HG02642 (cell line): ENCODE results near the gene ITFG2.
"Not testable (repeated sequence)": the region's sequence is repeated elsewhere in the genome, so short reads cannot be mapped to it uniquely, and the experiment has no call there.

Source experiments
- ATAC-seq: cut with Tn5 transposase; IDR thresholded peaks from one replicate; pipeline ENCODE4 v1.9.1; 2021; ENCODE audit warnings: mild to moderate bottlenecking; ENCODE audit not compliant: unreplicated experiment, poor library complexity

Gene ITFG2

GRCh38 chr12:2858334-2858733 is 45.9 kb downstream of the ITFG2 start:
- ATAC-seq = no peak

- ATAC-seq = no peak
Measured at GRCh38 chr12:2858944-2859421, 46.5 kb downstream of the ITFG2 start.

- no peak for ATAC-seq
Measured at GRCh38 chr12:2860170-2860569, 47.7 kb downstream of the ITFG2 start.

- no peak for ATAC-seq
Measured at GRCh38 chr12:2862876-2863275, 50.4 kb downstream of the ITFG2 start.

GRCh38 chr12:2863402-2863801 is 50.9 kb downstream of the ITFG2 start:
- not testable (repeated sequence) for ATAC-seq

GRCh38 chr12:2864198-2864597 is 51.7 kb downstream of the ITFG2 start:
- ATAC-seq = no peak

GRCh38 chr12:2868986-2869632 is 56.6 kb downstream of the ITFG2 start:
- not testable (repeated sequence) for ATAC-seq
